ENCODE data around the gene TLN1. TPM values are rescaled to one million over a fixed set of nuclear protein-coding genes. Genes with fewer than 3 reads are reported as not detected.

TLN1 gene
- total and polyA plus RNA-seq, 2 of the 8 experiments (the other 6 are each of a cell fraction or from before 2014, with no cell fraction given), result 28.1 to 90.1 TPM

- TF ChIP-seq, protein P1, sequence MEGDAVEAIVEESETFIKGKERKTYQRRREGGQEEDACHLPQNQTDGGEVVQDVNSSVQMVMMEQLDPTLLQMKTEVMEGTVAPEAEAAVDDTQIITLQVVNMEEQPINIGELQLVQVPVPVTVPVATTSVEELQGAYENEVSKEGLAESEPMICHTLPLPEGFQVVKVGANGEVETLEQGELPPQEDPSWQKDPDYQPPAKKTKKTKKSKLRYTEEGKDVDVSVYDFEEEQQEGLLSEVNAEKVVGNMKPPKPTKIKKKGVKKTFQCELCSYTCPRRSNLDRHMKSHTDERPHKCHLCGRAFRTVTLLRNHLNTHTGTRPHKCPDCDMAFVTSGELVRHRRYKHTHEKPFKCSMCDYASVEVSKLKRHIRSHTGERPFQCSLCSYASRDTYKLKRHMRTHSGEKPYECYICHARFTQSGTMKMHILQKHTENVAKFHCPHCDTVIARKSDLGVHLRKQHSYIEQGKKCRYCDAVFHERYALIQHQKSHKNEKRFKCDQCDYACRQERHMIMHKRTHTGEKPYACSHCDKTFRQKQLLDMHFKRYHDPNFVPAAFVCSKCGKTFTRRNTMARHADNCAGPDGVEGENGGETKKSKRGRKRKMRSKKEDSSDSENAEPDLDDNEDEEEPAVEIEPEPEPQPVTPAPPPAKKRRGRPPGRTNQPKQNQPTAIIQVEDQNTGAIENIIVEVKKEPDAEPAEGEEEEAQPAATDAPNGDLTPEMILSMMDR (IDR thresholded peaks at IDR 0.05; ENCODE audit: control extremely low read depth in 1 of 3, insufficient read depth in 1 of 3, low read depth in 1 of 3, low read length in 3 of 3), result no peak
- TF ChIP-seq, protein P2, sequence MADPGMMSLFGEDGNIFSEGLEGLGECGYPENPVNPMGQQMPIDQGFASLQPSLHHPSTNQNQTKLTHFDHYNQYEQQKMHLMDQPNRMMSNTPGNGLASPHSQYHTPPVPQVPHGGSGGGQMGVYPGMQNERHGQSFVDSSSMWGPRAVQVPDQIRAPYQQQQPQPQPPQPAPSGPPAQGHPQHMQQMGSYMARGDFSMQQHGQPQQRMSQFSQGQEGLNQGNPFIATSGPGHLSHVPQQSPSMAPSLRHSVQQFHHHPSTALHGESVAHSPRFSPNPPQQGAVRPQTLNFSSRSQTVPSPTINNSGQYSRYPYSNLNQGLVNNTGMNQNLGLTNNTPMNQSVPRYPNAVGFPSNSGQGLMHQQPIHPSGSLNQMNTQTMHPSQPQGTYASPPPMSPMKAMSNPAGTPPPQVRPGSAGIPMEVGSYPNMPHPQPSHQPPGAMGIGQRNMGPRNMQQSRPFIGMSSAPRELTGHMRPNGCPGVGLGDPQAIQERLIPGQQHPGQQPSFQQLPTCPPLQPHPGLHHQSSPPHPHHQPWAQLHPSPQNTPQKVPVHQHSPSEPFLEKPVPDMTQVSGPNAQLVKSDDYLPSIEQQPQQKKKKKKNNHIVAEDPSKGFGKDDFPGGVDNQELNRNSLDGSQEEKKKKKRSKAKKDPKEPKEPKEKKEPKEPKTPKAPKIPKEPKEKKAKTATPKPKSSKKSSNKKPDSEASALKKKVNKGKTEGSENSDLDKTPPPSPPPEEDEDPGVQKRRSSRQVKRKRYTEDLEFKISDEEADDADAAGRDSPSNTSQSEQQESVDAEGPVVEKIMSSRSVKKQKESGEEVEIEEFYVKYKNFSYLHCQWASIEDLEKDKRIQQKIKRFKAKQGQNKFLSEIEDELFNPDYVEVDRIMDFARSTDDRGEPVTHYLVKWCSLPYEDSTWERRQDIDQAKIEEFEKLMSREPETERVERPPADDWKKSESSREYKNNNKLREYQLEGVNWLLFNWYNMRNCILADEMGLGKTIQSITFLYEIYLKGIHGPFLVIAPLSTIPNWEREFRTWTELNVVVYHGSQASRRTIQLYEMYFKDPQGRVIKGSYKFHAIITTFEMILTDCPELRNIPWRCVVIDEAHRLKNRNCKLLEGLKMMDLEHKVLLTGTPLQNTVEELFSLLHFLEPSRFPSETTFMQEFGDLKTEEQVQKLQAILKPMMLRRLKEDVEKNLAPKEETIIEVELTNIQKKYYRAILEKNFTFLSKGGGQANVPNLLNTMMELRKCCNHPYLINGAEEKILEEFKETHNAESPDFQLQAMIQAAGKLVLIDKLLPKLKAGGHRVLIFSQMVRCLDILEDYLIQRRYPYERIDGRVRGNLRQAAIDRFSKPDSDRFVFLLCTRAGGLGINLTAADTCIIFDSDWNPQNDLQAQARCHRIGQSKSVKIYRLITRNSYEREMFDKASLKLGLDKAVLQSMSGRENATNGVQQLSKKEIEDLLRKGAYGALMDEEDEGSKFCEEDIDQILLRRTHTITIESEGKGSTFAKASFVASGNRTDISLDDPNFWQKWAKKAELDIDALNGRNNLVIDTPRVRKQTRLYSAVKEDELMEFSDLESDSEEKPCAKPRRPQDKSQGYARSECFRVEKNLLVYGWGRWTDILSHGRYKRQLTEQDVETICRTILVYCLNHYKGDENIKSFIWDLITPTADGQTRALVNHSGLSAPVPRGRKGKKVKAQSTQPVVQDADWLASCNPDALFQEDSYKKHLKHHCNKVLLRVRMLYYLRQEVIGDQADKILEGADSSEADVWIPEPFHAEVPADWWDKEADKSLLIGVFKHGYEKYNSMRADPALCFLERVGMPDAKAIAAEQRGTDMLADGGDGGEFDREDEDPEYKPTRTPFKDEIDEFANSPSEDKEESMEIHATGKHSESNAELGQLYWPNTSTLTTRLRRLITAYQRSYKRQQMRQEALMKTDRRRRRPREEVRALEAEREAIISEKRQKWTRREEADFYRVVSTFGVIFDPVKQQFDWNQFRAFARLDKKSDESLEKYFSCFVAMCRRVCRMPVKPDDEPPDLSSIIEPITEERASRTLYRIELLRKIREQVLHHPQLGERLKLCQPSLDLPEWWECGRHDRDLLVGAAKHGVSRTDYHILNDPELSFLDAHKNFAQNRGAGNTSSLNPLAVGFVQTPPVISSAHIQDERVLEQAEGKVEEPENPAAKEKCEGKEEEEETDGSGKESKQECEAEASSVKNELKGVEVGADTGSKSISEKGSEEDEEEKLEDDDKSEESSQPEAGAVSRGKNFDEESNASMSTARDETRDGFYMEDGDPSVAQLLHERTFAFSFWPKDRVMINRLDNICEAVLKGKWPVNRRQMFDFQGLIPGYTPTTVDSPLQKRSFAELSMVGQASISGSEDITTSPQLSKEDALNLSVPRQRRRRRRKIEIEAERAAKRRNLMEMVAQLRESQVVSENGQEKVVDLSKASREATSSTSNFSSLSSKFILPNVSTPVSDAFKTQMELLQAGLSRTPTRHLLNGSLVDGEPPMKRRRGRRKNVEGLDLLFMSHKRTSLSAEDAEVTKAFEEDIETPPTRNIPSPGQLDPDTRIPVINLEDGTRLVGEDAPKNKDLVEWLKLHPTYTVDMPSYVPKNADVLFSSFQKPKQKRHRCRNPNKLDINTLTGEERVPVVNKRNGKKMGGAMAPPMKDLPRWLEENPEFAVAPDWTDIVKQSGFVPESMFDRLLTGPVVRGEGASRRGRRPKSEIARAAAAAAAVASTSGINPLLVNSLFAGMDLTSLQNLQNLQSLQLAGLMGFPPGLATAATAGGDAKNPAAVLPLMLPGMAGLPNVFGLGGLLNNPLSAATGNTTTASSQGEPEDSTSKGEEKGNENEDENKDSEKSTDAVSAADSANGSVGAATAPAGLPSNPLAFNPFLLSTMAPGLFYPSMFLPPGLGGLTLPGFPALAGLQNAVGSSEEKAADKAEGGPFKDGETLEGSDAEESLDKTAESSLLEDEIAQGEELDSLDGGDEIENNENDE (IDR thresholded peaks at IDR 0.05; ENCODE audit: insufficient replicate concordance, low read length), result no peak
- TF ChIP-seq KDM4A (IDR thresholded peaks at IDR 0.05; ENCODE audit: low read depth, low read length, severe bottlenecking) (no peak), KDM5A (IDR thresholded peaks at IDR 0.05; ENCODE audit: low read length) (no peak)
Measured at GRCh38 chr9:35695943-35696401, 36.0 kb downstream of the TLN1 start (continued).
